AG09309 (cell line): Measurements from ENCODE around the gene TADA2A.
"Not testable (repeated sequence)": the region's sequence is repeated elsewhere in the genome, so short reads cannot be mapped to it uniquely, and the experiment has no call there.

Source experiments
- DNase-seq: peaks from one replicate; pipeline ENCODE4 v3.0.0-alpha.2; 2010; ENCODE audit warnings: low read depth
- H3K4me3 ChIP-seq: 2 replicates; pipeline ENCODE4 v1.5.1; 2011; ENCODE audit warnings: mild to moderate bottlenecking, low read depth, low read length, moderate library complexity; ENCODE audit not compliant: control insufficient read depth
- TF ChIP-seq, protein P1 (sequence below): IDR thresholded peaks from 2 replicates; pipeline ENCODE4 v1.5.1; 2011; ENCODE audit warnings: mild to moderate bottlenecking, low read depth, low read length, inconsistent platforms; ENCODE audit not compliant: insufficient read depth, control insufficient read depth; ENCODE audit errors: missing control alignments

TADA2A gene

DNA sequence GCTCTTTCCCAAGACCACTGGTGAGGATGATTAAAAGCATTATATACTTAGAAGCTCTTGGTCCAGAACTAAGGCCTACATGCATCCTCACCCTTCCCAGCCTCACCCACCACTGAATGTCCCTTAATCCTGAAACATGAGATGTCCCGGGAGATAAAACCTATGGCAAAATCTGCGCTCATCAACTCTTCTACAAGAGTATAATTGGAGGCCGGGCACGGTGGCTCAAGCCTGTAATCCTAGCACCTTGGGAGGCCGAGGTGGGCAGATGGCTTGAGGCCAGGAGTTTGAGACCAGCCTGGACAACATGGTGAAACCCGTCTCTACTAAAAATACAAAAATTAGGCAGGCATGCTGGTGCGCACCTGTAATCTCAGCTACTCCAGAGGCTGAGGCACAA is 13.3 kb upstream of the TADA2A start:
- no peak overlapping the region for H3K4me3 ChIP-seq
- TF ChIP-seq, protein P1, sequence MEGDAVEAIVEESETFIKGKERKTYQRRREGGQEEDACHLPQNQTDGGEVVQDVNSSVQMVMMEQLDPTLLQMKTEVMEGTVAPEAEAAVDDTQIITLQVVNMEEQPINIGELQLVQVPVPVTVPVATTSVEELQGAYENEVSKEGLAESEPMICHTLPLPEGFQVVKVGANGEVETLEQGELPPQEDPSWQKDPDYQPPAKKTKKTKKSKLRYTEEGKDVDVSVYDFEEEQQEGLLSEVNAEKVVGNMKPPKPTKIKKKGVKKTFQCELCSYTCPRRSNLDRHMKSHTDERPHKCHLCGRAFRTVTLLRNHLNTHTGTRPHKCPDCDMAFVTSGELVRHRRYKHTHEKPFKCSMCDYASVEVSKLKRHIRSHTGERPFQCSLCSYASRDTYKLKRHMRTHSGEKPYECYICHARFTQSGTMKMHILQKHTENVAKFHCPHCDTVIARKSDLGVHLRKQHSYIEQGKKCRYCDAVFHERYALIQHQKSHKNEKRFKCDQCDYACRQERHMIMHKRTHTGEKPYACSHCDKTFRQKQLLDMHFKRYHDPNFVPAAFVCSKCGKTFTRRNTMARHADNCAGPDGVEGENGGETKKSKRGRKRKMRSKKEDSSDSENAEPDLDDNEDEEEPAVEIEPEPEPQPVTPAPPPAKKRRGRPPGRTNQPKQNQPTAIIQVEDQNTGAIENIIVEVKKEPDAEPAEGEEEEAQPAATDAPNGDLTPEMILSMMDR, result no peak
- DNase-seq, result no peak

DNA sequence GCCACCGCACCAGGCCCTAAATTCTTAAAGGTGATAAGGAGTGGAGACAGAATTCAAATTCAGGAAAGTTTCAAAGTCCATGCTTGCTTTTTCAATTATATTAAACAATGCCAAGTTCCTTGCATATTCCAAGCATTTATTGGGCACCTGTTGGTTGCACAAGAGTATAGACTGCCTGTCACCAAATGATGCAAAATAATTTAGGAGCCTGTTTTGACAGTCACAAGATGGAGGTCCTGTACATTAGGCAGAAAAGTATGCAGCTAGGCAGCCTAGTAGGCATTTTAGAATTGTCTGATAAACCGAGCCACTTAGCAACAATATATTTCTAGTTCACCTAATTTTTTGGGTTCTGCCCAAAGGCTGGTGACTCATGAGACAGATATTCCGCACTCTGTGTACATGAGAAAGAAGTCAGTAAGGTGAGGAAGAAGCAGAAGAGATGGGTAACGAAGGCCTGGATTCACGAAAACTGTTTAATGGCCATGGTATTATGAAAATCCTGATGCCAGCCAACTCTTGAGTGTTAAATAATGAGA is 7.4 kb upstream of the TADA2A start:
- TF ChIP-seq, protein P1, result no peak
- DNase-seq, result no peak
- H3K4me3 ChIP-seq, result no peak overlapping the region

DNA sequence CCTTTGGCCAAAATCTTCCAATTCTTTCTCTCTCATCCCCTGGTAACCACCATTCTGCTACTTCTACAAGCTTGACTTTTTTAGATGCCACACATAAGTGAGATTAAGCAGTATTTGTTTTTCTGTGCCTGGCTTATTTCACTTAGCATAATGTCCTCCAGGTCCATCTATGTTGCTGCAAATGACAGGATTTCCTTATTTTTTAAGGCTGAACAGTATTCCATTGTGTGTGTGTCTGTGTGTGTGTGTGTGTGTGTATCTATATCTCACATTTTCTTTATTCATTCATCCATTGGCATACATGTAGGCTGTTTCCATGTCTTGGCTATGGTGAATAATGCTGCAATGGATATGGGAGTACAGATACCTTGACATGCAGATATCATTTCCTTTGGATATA is 6.2 kb upstream of the TADA2A start:
- H3K4me3 ChIP-seq, result no peak overlapping the region
- TF ChIP-seq, protein P1, result no peak
- DNase-seq, result no peak

DNA sequence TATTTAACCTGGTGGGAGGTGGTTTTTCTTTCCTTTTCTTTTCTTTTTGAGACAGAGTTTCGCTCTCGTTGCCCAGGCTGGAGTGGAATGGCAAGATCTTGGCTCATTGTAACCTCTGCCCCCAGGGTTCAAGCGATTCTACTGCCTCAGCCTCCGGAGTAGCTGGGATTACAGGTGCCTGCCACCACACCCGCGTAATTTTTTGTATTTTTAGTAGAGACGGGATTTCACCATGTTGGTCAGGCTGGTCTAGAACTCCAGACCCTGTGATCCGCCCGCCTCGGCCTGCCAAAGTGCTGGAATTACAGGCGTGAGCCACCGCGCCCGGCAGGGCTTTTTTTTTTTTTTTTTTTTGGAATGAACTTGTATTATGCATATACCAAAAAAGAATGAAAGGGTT is 1.2 kb upstream of the TADA2A start:
- H3K4me3 ChIP-seq, result peak overlapping the region; percentile 86
- DNase-seq, result not testable (repeated sequence)

DNA sequence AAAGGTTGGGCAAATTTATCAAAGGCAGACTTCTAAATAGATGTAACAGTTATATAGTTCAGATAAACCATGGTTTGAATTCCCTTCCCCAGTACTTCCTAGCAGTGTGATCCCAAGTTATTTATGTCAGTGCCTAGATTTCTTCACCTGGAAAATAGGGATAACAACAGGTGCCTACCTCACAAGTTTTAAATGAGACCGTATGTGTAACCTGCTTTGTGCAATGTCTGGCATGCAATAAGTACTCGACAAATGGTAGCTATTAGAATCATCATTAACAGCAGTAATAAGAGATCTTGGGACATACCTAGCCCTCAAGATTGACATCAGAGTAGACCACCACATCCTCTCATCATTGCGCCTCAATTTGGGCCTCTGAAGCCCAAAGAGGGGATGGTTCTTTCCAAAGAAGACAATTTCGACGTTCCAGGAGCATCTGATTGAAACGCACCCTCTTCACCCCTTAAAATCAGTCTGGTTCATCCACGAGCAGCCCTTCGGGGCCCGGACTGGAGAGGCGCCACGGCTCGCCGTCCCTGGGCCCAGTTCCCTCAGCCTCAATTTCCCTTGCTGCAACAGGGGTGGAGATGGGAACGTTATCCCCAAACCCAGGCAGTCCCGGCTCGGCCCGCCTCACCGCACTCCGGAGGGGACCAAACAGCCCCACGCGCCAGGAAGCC is 591 bp upstream of the TADA2A start:
- no peak for DNase-seq
- H3K4me3 ChIP-seq, result peak overlapping the region; percentile 86
- TF ChIP-seq, protein P1, result no peak

DNA sequence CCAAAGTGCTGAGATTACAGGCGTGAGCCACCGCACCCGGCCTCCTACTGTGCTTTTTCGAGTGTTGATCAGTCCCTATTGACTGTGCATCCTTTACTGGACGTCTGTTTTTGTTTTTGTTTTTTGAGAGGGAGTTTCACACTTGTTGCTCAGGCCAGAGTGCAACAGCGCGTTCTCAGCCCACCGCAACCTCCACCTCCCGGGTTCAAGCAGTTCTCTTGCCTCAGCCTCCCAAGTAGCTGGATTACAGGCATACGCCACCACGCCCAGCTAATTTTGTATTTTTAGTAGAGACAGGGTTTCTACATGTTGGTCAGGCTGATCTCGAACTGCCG is 1.4 kb downstream of the TADA2A start:
- not testable (repeated sequence) for DNase-seq, H3K4me3 ChIP-seq

DNA sequence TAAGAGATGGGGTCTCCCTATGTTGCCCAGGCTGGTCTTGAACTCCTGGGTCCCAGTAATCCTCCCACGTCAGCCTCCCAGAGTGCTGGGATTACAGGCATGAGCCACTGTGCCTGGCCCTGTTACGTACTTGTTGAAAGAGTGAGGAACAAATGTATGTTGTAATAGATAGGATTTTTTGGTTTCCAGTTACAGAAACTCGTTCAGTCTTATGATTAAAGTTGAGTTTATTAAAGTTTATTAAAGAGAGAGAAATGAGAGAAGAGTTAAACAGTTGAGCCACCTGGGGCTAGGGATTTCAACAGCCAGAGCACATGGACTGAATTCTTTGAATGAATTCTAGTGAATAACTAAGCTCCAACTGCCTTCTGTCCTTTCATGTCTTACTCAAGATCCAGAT is 3.7 kb downstream of the TADA2A start:
- TF ChIP-seq, protein P1, result no peak
- no peak for DNase-seq
- no peak overlapping the region for H3K4me3 ChIP-seq
